Testis (tissue), 3 donors: ENCODE data around the gene MACROD2. TPM values are rescaled to one million over a fixed set of nuclear protein-coding genes. Genes with fewer than 3 reads are reported as not detected.
"Not testable (repeated sequence)": the region's sequence is repeated elsewhere in the genome, so short reads cannot be mapped to it uniquely, and the experiment has no call there.

Experiments
- DNase-seq: peaks from one replicate; pipeline ENCODE4 v3.0.0-alpha.2; 2019
- H3K27ac ChIP-seq, 2 donors: fragments of 200-600 bp; sonication (generic); one replicate each; pipeline ENCODE4 v1.5.1; 2019
- H3K27me3 ChIP-seq: fragments of 200-600 bp; sonication (generic); one replicate; pipeline ENCODE4 v1.5.1; 2019
- H3K36me3 ChIP-seq: fragments of 200-600 bp; sonication (generic); one replicate; pipeline ENCODE4 v1.5.1; 2017; ENCODE audit warnings: low read depth; ENCODE audit errors: missing control alignments
- H3K4me1 ChIP-seq: fragments of 200-600 bp; sonication (generic); one replicate; pipeline ENCODE4 v1.5.1; 2019
- H3K4me3 ChIP-seq, 2 donors: fragments of 200-600 bp; sonication (generic); one replicate each; pipeline ENCODE4 v1.5.1; 2017 to 2019
- H3K9me3 ChIP-seq: fragments of 200-600 bp; sonication (generic); one replicate; pipeline ENCODE4 v1.5.1; 2017
- CTCF ChIP-seq, 3 experiments: fragments of 450-650 bp in 2 of 3; fragments of 200-600 bp in 1 of 3; sonication (generic) in 1 of 3; IDR thresholded peaks; one replicate each; pipeline ENCODE4 v1.5.1; 2016 to 2019; ENCODE audit warnings: antibody characterized with exemption in 3 of 3, mild to moderate bottlenecking in 2 of 3, moderate library complexity in 1 of 3
- POLR2A ChIP-seq: fragments of 450-650 bp; IDR thresholded peaks from one replicate; pipeline ENCODE4 v1.6.1; 2017; ENCODE audit warnings: antibody characterized with exemption, mild to moderate bottlenecking, moderate library complexity
- WGBS, 2 donors: methylation state at CpG; one replicate each; pipeline ENCODE4 v1.1.5; 2018; 5-methylcytosine and 5-hydroxymethylcytosine counted together
- intact Hi-C: fragments of 100-400 bp; cut with DNase I; formaldehyde crosslinking; loops from one replicate; pipeline ENCODE4 v1.15.1; 2023; ENCODE audit warnings: low total_unique reads
- polyA plus RNA-seq: library from polyadenylated mRNA; stranded (reverse); fragments of 350-450 nt; fragmentation: Illumina TruSeq; extraction: RNeasy Lipid Tissue Mini Kit (QIAGEN cat#74804); gene quantifications from one replicate; pipeline ENCODE4 v1.2.3, GENCODE V29; 2014; ENCODE audit warnings: low read depth, low replicate concordance; ENCODE audit not compliant: insufficient read depth
- total RNA-seq, 2 donors: library from RNA; depleted of rRNA; stranded (reverse); fragments of >200 nt; gene quantifications; one replicate each; pipeline ENCODE4 v1.2.3, GENCODE V29; 2016

Gene MACROD2
- total and polyA plus RNA-seq, 3 donors from 2014 or later: 12.6 to 20.6 (median 16.8) TPM

GRCh38 chr20:15807271-15807670 is 1812.0 kb downstream of the MACROD2 start:
- no peak overlapping the region for H3K27ac ChIP-seq
- no peaks in the 10 kb centered on the region for H3K4me1 ChIP-seq
- intact Hi-C loops: no loop called here
- H3K27me3 ChIP-seq: no peaks in the 10 kb centered on the region
- TF ChIP-seq CTCF (IDR thresholded peaks at IDR 0.05) (no peak), POLR2A (no peak)
- no peak for DNase-seq
- 84 to 86% methylated on average over 5 of the region's 5 CpGs for WGBS, 2 donors
- H3K4me3 ChIP-seq: no peak overlapping the region
- no peaks in the 10 kb centered on the region for H3K9me3 ChIP-seq
- no peaks in the 10 kb centered on the region for H3K36me3 ChIP-seq

DNA sequence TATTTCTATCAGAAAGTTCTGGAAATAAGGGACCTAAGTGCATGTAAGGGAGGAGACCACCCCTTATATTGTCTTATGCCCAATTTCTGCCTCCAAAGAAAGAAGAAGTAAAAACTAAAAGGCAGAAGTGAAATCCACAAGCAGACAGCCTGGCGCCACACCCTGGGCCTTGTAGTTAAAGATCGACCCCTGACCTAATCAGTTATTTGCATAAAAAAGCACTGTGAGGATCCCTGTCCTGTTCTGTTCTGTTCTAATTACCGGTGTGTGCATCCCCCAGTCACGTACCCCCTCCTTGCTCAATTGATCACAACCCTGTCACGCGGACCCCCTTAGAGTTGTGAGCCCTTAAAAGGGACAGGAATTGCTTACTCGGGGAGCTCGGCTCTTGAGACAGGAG is 1812.5 kb downstream of the MACROD2 start:
- intact Hi-C loops, H3K27ac ChIP-seq, DNase-seq, H3K27me3 ChIP-seq, H3K4me3 ChIP-seq, H3K4me1 ChIP-seq, H3K9me3 ChIP-seq, H3K36me3 ChIP-seq: not testable (repeated sequence)
- 87 to 94% methylated on average over 8 of the region's 8 CpGs for WGBS, 2 donors

GRCh38 chr20:15811951-15812350 is 1816.6 kb downstream of the MACROD2 start:
- DNase-seq: no peak
- TF ChIP-seq CTCF (IDR thresholded peaks at IDR 0.05): no peak
- TF ChIP-seq POLR2A: no peak
- Histone ChIP-seq H3K27me3 (no peaks in the 10 kb centered on the region), H3K4me1 (no peaks in the 10 kb centered on the region), H3K4me3 (no peak overlapping the region), H3K36me3 (no peaks in the 10 kb centered on the region), H3K9me3 (no peaks in the 10 kb centered on the region), H3K27ac (no peak overlapping the region)
- intact Hi-C loops: no loop called here
- WGBS, 2 donors: 77 to 89% methylated on average over 2 of the region's 2 CpGs

DNA sequence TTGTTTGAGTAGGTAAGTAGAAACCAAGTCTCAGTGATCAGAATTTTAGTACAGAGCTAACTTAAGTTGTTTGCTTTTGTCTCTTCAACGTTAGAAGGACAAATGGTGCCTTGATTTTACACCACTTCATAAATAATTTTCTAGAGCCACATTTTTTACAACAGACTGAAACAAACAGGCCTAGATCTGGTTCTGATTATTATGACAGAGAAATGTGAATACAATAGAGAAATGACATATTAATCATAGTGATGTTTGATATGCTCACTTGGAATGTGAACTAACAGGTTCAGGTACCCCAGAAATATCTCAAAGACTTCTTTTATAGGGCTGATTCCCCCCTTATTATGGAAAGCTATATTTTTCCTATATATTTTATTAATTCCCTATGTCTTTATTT is 1817.4 kb downstream of the MACROD2 start:
- intact Hi-C loops: no loop called here
- Histone ChIP-seq H3K27me3 (no peaks in the 10 kb centered on the region), H3K4me1 (no peaks in the 10 kb centered on the region), H3K36me3 (no peaks in the 10 kb centered on the region), H3K9me3 (no peaks in the 10 kb centered on the region), H3K4me3 (no peak overlapping the region), H3K27ac (no peak overlapping the region)
- 79 to 84% methylated on average over 1 of the region's 1 CpG for WGBS, 2 donors
- DNase-seq: no peak
- TF ChIP-seq POLR2A (no peak), CTCF (IDR thresholded peaks at IDR 0.05) (no peak)

DNA sequence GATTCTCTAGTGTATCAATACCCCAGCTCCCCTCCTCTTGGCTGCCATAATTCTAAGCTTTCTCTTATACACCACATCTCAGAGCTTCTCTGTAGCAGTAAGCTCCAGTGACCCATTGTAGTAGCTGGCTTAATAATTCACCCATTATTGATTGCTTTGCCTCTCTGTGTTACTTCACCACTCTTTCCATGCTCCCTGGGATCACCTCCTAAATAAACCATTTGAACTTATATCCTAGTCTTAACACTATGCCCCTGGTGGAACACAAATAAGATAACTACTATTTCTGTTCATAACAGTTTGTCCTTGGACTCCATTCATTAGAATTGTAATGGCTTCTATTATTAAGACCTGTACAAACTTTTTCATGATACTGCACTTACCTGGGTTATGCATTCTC is 1819.0 kb downstream of the MACROD2 start:
- intact Hi-C loops: no loop called here
- Histone ChIP-seq H3K4me1 (no peaks in the 10 kb centered on the region), H3K27me3 (no peaks in the 10 kb centered on the region), H3K27ac (no peak overlapping the region), H3K4me3 (no peak overlapping the region), H3K9me3 (no peaks in the 10 kb centered on the region), H3K36me3 (no peaks in the 10 kb centered on the region)
- TF ChIP-seq POLR2A (no peak), CTCF (IDR thresholded peaks at IDR 0.05) (no peak)
- DNase-seq: no peak
